ENCODE data around the gene APH1A.
"Not testable (repeated sequence)": the region's sequence is repeated elsewhere in the genome, so short reads cannot be mapped to it uniquely, and the experiment has no call there.

The APH1A gene

DNA sequence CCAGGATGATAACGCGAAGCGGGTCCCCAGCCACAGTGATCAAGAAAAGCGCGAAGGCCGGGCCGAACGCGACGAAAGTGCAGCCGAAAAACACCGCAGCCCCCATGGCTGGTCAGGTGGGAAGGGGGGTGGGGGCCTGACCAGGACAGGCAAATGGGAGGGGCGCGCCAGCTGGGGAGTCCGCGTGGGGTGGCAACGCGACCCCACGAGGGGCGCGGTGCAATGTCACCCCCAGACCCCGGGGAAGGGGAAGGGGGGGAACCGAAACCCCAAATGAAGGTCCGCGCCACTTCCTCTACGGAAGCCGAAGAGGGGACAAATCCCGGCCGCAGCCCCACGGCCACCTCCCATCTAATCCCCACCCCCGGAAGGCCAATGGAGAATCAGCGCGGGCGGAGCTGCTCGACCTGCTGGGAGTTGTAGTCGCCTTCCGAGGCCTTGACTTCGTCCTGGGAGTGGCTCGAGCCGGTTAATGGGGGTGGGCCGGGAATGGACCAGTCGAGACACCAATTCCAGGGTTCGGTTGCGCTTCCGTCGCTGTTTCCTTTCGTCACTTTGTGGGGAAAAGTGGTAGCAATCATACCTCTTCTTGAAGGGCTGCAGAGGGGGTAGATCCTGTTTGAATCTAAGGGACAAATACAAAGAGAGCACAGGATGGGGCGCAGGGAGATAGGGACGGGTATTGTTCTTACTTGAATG, at the start of gene APH1A:
Gene APH1A, minus strand, starts transcription at position 312 of the 699 bp plus-strand sequence. Its CDS starts 206 bp downstream, at position 106.
- FAIRE-seq = peak; percentile 96

DNA sequence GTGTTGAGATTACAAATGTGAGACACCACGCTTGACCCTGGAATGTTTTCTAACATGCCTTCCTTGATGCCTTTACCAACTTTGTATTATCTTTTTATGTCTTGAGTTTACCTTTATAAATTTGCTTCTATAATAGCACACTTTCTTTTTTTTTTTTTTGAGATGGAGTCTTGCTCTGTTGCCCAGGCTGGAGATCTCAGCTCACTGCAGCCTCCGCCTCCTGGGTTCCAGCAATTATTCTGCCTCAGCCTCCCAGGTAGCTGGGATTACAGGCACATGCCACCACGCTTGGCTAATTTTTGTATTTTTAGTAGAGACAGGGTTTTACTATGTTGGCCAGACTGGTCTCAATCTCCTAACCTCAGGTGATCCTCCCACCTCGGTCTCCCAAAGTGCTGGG, 45.9 kb upstream of the APH1A start:
- FAIRE-seq = not testable (repeated sequence)

DNA sequence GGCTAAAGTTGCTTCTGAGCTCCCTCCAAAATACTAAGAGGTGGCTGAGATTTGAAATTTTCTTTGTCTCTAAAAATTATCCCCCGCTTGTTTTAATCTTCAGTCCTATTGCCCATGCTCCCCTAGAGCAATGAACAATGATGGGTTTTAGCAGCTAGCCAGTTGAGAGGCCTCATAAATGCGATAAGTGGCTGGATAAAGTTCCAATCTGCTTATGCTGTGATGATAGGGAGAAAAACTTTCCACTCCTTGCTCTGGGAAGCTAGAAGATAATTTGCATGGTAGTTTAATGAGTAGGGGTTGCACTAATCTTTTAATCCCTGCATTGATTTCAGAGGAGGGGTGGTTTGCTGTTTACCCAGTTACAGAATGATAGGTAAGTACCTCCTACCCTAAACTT, 42.9 kb upstream of the APH1A start:
- FAIRE-seq = no peak

GRCh38 chr1:150309758-150310508, 41.1 kb upstream of the APH1A start:
- no peak for FAIRE-seq

DNA sequence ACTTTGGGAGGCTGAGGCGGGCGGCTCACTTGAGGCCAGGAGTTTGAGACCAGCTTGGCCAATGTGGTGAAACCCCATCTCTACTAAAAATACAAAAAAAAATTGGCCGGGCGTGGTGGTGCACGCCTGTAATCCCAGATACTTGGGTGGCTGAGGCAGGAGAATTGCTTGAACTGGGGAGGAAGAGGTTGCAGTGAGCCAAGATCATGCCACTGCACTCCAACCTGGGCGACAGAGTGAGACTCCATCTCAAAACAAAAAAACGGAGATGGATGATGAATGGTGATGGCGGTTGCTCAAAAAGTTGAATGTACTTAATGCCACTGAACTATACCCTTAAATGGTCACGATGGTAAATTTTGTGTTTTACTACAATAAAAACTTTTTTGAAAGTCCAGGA, 39.8 kb upstream of the APH1A start:
- FAIRE-seq = not testable (repeated sequence)

GRCh38 chr1:150302902-150303301, 34.1 kb upstream of the APH1A start:
- FAIRE-seq = no peak

- FAIRE-seq = no peak
Measured at GRCh38 chr1:150302338-150302737, 33.5 kb upstream of the APH1A start.

DNA sequence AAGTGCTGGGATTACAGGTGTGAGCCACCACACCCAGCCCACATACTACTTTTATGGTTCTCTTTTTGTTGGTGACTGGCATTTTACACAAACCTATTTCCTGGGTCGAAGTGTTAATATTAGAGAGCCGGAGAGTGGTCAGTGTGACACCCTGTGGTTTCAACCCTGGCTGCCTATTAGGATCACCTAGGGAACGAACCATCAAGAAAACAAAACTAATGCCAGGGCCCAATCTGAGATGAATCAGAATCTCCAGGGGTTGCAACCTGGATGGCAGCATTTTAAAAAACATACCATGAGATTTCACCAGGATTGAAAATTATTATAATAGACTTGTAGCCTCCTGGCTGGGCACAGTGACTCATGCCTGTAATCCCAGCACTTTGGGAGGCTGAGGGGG, 30.9 kb upstream of the APH1A start:
- no peak for FAIRE-seq

GRCh38 chr1:150295476-150295875, 26.7 kb upstream of the APH1A start:
- FAIRE-seq = no peak

DNA sequence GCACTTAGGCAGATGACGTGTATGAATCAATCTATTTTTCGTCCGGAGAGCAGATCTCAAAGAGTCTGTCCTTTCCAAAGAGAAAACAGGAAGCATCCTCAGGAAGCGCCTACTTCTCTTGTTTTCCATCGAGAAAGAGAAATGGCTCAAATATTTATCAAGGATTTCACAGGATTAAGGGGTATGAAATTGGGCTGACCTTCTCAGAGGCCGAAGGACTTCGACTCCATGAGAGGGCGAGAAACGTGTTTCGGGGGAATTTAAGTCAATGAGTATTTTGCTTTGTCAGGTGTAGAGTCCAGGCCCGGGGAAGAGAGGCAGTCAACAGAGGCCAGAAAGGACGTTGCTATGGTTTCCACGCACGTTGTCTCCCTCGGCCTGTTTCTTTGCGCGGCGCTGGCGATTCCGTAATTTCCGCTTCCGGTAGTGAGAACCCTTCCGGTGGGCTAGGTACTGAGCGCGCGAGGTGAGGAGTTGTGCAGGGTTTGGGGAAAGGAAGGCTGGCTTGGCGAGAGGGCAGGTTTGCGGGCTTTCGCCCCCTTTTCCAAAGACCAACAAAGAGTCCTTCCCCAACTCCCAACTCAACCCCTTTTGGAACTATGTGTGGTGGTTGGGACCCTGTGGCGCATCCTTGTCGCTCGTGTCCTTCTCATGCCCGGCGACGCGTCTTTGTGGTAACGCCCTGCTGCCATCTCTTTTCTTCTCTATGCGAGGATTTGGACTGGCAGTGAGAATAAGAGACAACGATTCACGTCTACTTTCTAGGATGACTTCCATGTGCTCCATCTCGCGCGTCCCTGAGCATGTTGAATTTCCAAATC, 24.8 kb upstream of the APH1A start, which contains the start of gene MRPS21:
Gene MRPS21, plus strand, starts transcription at position 429 of the 821 bp plus-strand sequence. CDS start 506 bp downstream, outside the sequence.
- FAIRE-seq = peak; percentile 90

- no peak for FAIRE-seq
Measured at GRCh38 chr1:150288822-150289221, 20.0 kb upstream of the APH1A start.

DNA sequence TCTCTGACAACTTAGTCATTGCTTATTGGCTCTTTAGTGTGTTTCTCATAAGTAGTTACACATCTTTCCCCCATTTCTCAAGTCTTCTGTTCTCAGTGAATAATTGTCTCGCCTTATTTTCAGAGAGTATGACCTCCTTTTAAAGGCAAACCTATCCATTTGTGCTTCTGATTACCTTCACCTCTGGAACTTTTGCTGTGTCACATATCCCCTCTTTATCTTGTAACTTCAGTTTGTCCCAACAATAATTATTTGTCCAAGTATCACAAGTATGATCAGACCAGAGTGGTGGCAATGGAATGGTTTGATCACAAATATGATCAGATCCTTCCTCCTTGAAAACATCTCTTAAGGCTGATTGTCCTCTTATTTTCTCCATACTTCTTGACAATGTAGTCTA, 19.6 kb upstream of the APH1A start:
- no peak for FAIRE-seq

- no peak for FAIRE-seq
Measured at GRCh38 chr1:150283260-150283659, 14.4 kb upstream of the APH1A start.

- FAIRE-seq = no peak
Measured at GRCh38 chr1:150282558-150282958, 13.7 kb upstream of the APH1A start.

- FAIRE-seq = peak; percentile 93
Measured at GRCh38 chr1:150281758-150282557, 13.1 kb upstream of the APH1A start, which contains the start of gene CIART. CIART (plus strand) TSS chr1:150282554; CDS start chr1:150283268, 714 bp downstream.

DNA sequence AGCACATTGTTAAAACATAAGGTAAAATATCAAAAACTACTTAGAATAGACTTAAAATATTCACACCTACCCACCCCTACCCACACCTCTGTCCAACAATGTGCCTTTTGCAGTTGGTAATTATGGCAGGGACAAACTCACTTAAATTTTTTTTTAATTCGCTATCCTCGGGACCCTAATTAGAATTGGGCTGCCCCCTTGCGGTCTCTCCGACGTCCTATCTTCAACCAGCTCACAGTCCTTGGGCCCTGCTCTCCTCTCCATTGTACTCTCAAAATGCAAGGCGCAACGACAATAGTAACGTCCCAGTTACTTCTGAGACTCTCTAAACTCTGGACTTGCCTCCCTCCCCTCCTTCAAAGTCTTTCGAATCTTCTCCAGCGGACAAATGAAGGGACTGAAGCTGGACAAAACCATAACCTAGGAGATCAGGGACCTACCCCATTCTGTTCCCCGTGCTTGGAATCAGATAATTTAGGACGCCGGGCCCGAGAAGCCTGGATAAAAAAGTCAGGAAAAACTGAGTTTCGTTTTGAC, 12.5 kb upstream of the APH1A start:
- peak; percentile 42 for FAIRE-seq

- FAIRE-seq = no peak
Measured at GRCh38 chr1:150280138-150280707, 11.4 kb upstream of the APH1A start.

DNA sequence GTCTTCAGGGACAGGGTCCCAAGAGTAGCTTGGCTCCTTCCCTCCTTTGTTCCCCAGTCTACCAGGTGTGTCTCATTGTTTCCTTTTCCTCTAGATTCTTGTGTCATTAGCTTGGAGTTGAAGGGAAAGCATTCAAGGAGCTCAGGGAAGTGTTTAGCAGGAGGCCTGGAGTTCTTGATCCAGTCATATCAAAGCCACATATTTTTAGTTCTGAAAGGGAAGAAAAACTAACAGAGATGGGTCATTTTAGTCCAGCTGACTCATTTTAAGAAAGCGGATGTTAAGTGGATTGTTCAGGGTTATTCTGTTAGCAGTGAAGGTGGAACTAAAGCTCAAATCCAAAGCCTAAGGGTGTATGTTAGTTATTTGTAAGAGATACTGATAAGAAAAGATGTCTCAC, 4.5 kb upstream of the APH1A start:
- FAIRE-seq = no peak

- FAIRE-seq = no peak
Measured at GRCh38 chr1:150271291-150271959, 2.6 kb upstream of the APH1A start.

DNA sequence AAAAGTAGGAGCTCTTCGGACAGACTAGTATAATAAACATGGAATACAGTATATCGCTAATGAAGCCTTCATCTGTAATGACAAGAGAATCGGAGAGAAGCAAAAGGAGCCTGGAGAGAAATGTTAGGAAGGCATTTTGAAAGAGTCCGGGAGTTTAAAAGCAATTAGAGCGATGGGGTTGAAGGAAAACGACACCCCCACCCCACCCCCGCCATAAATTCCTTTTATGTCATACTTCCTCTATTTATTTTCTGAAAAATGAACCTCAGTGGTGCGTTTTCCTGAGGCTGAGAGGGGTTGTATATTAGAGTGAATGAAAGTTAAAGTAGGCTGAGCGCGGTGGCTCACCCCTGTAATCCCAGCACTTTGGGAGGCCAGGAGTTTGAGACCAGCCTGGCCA, 635 bp upstream of the APH1A start:
- no peak for FAIRE-seq

GRCh38 chr1:150268340-150268704, 494 bp downstream of the APH1A start:
- no peak for FAIRE-seq
